Hindlimb muscle (tissue), 1 donor: ENCODE results near the gene ACBD4. TPM values are rescaled to one million over a fixed set of nuclear protein-coding genes. Genes with fewer than 3 reads are reported as not detected.

Source experiments
- polyA plus RNA-seq: library from polyadenylated mRNA; unstranded; fragments of 120-200 nt; gene quantifications from one replicate; pipeline ENCODE4 v1.2.1, GENCODE V29; 2013; ENCODE audit not compliant: insufficient read length

ACBD4 gene
- polyA plus RNA-seq, 1 donor, result 5.7 TPM

Other genes starting within 250 kb of the ACBD4 start
- 66.6 TPM for gene EFTUD2, start 236.2 kb upstream of the ACBD4 start, polyA plus RNA-seq
- 0.71 TPM for gene GFAP, start 220.2 kb upstream of the ACBD4 start, polyA plus RNA-seq
- 8.8 TPM for gene KIF18B, start 187.9 kb upstream of the ACBD4 start, polyA plus RNA-seq
- 1.5 TPM for gene C1QL1, start 167.4 kb upstream of the ACBD4 start, polyA plus RNA-seq
- gene DCAKD, start 84.1 kb upstream of the ACBD4 start, polyA plus RNA-seq, result 33.4 TPM
- 39.0 TPM for gene NMT1, start 74.4 kb upstream of the ACBD4 start, polyA plus RNA-seq
- gene PLCD3, start 3.2 kb upstream of the ACBD4 start, polyA plus RNA-seq, result 55.8 TPM
- 22.7 TPM for gene HEXIM1, start 12.8 kb downstream of the ACBD4 start, polyA plus RNA-seq
- 9.1 TPM for gene HEXIM2, start 26.2 kb downstream of the ACBD4 start, polyA plus RNA-seq
- 10.0 TPM for gene FMNL1, start 86.2 kb downstream of the ACBD4 start, polyA plus RNA-seq
- not detected for gene SPATA32, start 126.4 kb downstream of the ACBD4 start, polyA plus RNA-seq
- gene MAP3K14, start 181.3 kb downstream of the ACBD4 start, polyA plus RNA-seq, result 11.5 TPM